GM21515 (cell line): ENCODE results near the gene SCAPER.
"Not testable (repeated sequence)": the region's sequence is repeated elsewhere in the genome, so short reads cannot be mapped to it uniquely, and the experiment has no call there.

Source experiments
- ATAC-seq: cut with Tn5 transposase; IDR thresholded peaks from one replicate; pipeline ENCODE4 v1.9.1; 2021; ENCODE audit not compliant: unreplicated experiment

The SCAPER gene

GRCh38 chr15:76585576-76585897, 319.6 kb downstream of the SCAPER start:
- no peak for ATAC-seq

- ATAC-seq = no peak
Measured at GRCh38 chr15:76584868-76585575, 320.1 kb downstream of the SCAPER start.

GRCh38 chr15:76582550-76582949, 322.6 kb downstream of the SCAPER start:
- ATAC-seq = no peak

- ATAC-seq = no peak
Measured at GRCh38 chr15:76577879-76578512, 327.1 kb downstream of the SCAPER start.

- ATAC-seq = no peak
Measured at GRCh38 chr15:76576523-76577279, 328.4 kb downstream of the SCAPER start.

GRCh38 chr15:76575679-76576078, 329.5 kb downstream of the SCAPER start:
- peak; percentile 28 for ATAC-seq

- peak; percentile 91 for ATAC-seq
Measured at GRCh38 chr15:76575274-76575673, 329.9 kb downstream of the SCAPER start.

GRCh38 chr15:76572983-76573314, 332.2 kb downstream of the SCAPER start:
- no peak for ATAC-seq

- no peak for ATAC-seq
Measured at GRCh38 chr15:76566276-76566675, 338.9 kb downstream of the SCAPER start.

- ATAC-seq = no peak
Measured at GRCh38 chr15:76565366-76565765, 339.8 kb downstream of the SCAPER start.

- no peak for ATAC-seq
Measured at GRCh38 chr15:76555247-76555646, 349.9 kb downstream of the SCAPER start.

GRCh38 chr15:76553564-76553963, 351.6 kb downstream of the SCAPER start:
- no peak for ATAC-seq

- no peak for ATAC-seq
Measured at GRCh38 chr15:76553102-76553501, 352.0 kb downstream of the SCAPER start.

- no peak for ATAC-seq
Measured at GRCh38 chr15:76546805-76547204, 358.3 kb downstream of the SCAPER start.

GRCh38 chr15:76533995-76534394, 371.1 kb downstream of the SCAPER start:
- no peak for ATAC-seq

GRCh38 chr15:76533060-76533820, 371.9 kb downstream of the SCAPER start:
- no peak for ATAC-seq

- no peak for ATAC-seq
Measured at GRCh38 chr15:76529911-76530310, 375.2 kb downstream of the SCAPER start.

- ATAC-seq = no peak
Measured at GRCh38 chr15:76526111-76526510, 379.0 kb downstream of the SCAPER start.

GRCh38 chr15:76517910-76518309, 387.2 kb downstream of the SCAPER start:
- ATAC-seq = no peak

GRCh38 chr15:76514282-76514681, 390.9 kb downstream of the SCAPER start:
- no peak for ATAC-seq

GRCh38 chr15:76512971-76513370, 392.2 kb downstream of the SCAPER start:
- ATAC-seq = no peak

- ATAC-seq = not testable (repeated sequence)
Measured at GRCh38 chr15:76510663-76511062, 394.5 kb downstream of the SCAPER start.
